NCI-H2196 treated with DMSO at 0.1 percent for 48 hours (cell line): ENCODE measurements around the gene ENOX1.

Experiments
- DNase-seq: peaks from one replicate; lab custom pipeline; 2025; ENCODE audit not compliant: unreplicated experiment; lab: John Stamatoyannopoulos, UW

The ENOX1 gene

DNA sequence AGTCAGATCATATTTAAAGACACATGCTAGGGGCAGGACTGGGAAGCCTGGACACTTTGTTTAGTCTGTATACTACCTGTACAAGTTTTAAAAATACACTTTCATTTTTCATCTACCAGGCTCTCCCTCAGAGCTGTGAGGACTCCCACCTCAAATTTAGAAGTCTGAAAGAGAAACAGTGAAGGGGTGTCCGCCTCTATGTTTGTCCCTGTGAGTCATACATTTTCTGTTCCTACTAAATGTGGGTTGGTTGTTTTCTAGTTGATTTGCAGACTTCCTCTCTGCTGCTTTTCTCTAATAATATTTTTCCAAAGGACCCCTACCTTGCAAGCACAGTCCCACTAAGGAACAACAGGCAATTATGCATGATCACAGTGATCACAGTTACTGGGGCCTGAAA lies 110.5 kb downstream of the ENOX1 start:
- DNase-seq, result no peak

DNA sequence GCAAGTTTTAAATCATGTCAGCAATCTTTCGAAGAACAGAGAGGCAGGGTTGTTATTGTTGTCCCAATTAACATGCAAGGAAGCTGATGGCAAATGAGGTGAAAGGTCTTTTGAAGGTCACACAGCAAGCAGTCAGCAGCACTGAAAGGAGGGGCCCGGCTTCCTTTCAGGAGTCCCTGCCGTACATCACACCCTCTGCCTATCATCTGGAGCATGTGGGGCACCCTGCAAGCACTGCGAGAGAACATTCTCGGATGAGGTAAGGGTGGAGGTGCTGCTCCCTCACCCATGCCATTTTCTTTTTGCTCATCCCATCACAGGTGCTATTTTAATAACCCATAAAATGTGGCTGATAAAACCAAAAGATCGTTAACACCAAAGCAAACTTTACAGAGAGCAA lies 111.2 kb downstream of the ENOX1 start:
- DNase-seq, result no peak

DNA sequence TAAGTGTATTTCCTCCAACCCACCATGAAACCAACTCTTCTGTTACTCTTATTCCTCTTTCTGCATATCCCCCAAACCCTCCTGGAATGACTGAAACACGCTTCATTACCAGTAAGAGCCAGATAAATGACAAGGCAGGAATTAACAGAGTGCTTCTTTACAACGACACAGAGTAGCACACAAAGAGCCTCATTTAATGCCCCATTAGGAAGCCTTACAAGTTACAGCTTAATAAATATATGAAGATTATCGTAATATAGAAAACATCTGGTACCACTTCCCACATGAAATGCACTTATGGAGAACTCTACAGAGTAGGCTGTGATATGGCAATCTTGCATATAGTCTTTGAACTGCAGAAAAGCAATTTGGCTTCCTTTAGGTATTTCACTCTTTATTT lies 116.8 kb downstream of the ENOX1 start:
- no peak for DNase-seq

DNA sequence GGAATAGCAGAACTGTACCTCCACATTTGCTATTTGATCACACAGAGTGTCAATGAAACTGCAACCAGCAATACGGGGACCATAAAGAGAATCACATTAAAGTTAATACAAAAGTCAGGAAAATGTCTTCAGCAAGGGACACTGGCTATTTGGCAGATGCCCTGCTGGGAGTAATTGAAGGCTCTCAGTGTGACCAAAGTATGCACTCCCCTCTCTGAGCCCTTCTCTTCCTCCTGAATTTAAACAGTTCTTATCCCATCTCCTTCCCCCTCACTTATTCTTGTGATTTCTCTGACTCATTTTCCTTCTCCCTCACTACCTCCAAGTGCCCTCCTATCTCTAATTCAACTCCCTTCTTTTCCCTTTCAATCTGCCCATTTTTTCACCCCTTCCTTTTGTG lies 117.7 kb downstream of the ENOX1 start:
- no peak for DNase-seq

DNA sequence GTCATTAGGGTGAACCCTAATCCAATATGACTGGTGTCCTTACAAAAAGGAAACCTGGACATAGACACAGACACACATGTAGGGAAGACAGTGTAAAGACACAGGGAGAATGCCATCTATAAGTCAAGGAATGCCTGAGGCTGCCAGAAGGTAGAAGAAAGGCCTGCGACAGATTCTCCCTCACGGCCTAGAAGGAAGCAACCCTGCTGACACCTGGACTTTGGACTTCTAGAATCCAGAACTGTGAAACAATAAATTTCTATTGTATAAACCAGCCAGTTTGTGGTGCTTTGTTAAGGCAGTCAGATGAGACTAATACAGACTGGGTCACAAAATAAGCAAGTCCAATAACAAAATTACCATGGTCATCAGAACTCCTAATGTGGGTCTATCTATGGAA lies 120.4 kb downstream of the ENOX1 start:
- no peak for DNase-seq

DNA sequence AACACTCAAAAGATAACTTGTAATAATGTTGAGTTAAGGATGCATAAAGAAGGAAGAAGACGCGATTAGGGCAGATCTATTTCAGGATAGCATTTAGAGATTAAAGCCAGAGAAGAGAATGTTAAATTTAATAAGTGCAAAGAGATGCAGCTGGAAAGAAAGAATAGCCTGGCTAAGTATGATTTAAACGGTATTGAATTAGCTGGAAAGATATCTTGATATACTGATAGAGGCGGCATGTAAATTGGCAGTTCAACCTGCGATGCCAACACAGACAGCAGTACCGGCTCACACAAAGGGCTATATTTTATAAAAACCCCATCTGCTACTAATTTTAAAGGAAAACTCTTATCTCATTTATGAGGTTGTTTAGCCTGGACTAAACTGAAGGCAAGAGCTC lies 121.4 kb downstream of the ENOX1 start:
- no peak for DNase-seq

DNA sequence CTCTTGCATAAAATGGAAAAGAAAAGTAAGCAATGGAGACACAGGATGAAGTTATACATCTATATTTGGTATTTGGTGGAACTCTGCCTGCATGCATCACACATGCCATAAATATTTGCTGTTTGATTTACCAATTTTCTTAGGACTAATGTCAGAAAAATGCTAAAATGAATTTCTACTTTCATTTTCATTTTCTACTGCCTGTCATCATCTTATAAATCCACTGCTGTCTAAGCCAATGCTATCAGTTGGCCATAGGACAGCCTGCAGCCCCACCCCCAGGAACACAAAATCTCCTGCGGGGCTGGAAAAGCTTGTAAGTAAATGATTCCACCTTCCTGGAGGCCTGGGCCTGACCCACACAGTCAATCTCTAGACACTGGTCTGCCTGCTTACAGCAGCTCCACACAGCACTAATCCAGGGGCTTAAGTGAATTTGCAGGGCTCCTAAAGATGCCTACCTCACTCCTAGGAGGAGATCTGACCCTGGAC lies 122.0 kb downstream of the ENOX1 start:
- DNase-seq, result no peak

DNA sequence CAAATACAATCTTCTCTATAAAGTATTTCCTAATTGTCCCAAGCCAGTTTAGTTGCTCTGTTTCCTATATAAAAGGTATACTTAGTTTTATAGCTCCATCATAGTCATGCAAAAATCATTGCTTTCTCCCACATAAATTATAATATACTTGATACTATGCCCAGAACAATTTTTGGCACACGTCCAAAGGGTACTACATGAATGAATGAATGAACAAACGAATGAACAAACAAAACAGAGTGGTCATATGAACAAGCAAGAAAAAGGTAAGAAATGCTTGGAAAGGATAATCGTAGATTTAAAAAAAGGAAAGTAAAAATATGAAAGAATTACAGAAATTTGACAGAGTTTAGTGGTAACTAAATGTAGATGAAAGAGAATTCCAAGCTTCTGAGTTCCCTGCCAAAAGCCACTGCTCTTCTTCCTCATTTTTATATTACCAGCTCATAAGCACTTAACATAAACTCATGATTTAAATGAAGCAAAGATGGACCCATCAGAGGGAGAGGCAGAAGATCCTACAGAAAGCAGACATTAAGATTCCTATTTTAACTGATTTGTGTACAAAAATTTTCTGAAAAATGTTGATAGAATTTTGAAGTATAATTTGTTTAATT lies 123.2 kb downstream of the ENOX1 start:
- DNase-seq, result no peak

DNA sequence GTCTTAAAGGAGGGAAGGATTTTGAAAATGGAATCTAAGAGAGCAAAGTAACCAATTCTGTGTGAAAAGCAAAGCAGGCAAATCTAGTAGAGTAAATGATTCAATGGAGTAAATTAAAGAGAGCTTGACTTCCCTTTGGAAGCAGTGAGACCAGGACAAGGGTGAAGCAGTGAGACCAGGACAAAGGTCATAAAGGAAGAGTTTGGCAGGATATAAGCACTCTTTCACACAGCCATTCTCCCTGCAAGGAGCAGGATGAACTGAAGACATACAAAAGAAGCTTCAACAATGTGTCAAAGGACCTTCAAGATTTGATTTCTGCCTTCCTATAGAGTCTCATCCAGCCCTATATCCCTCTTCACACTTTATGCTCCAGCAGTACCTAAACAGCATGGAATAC lies 123.8 kb downstream of the ENOX1 start:
- DNase-seq, result no peak

DNA sequence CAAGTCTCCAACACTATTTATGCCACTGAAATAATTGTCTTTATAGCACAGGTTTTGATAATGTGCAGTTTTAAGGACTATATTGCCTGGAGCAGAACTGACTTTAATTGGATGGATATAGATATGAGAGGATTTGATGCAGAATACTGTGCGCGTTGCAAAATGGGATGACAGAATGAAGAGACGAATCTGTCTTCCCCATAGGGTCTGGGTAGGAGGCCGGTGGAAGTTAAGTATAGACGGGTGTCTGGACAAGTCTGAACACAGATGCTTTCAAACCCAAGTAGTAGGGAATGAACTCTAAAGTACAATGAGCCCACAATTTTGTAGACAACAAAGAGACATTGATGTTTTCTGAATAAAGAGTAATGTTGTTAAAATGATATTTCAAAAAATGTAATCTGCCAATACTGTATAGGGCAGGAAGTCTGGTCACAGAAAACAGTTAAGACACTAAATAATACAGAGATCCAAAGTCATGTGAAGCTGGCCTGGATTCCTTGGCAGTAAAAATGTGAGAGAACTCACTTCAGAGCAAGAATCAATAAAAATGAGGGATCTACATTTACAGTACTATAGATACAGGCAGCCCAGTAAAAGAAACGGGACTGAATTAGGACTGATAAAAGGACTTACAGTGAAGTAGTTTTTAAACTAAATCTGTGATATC lies 125.5 kb downstream of the ENOX1 start:
- DNase-seq, result no peak

DNA sequence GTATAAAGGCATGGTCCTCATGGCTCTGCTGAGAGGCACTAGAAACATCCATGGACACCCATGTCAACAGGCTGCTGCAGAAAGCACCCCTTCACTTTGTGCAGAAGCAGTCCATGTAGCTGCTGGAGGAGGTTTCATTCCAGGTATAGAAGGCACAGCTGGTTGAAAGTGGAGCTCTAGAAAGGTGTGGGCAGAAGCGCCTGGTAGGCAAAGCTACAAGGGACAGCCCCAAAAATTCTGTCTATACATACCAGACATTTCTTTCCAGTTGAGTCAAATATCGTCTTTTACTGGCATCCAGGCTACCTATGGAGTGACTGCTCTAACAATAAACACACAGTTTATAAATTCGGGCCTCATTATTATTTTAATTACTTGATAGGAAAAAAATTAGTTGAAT lies 129.3 kb downstream of the ENOX1 start:
- no peak for DNase-seq

DNA sequence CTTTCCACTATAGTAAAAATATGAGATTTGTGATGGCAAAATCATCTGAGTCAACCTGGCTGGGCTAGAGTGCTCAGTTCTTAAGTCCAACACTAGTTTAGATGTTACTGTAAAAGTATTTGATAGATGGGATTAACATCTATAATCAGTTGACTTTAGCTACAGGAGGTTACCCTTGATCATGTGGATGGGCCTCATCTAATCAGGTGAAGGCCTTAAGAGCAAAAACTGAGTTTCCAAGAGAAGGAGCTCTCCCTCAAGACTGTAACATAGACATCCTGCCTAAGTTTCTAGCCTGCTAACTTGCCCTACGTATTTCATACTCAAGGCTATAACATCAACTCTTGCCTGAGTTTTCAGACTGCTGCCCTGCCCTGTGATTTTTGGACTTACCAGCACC lies 132.8 kb downstream of the ENOX1 start:
- no peak for DNase-seq

DNA sequence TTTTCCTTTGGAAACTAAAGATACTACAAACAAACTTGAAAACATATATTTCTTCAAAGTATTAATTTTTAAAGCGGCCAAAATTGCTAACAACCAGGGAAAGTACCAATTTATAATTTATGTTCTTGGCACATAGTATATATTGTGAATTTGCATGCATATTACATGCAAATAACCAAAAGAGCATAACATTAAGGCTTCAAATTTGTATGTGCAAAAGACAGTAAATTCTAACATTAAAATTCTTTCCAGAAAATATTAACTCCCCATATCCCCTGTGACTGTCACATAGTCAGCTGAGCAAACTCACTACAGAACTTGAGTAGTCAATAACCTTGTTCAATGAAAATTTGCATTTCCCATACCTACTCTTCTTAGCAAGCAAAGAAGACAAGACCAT lies 133.4 kb downstream of the ENOX1 start:
- no peak for DNase-seq

DNA sequence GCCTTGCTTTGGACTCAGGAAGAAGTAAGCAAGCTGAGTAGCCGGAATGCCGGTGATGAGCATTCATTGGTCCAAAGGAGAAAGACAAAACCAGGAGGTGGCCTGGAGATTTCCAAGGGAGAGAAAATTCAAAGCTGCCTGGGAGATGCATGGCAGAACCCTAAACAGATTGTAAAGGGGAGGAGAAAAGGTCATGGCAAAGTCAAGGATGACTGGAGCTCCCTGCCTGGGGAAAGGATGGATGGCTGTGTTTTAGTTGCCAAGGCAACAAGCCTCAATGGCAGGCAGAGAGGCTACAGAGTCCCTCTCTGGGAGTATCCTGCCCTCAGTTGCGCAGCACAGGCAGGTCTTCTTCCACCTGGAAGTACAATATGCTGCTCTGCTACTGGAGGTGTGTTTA lies 134.0 kb downstream of the ENOX1 start:
- DNase-seq, result no peak

DNA sequence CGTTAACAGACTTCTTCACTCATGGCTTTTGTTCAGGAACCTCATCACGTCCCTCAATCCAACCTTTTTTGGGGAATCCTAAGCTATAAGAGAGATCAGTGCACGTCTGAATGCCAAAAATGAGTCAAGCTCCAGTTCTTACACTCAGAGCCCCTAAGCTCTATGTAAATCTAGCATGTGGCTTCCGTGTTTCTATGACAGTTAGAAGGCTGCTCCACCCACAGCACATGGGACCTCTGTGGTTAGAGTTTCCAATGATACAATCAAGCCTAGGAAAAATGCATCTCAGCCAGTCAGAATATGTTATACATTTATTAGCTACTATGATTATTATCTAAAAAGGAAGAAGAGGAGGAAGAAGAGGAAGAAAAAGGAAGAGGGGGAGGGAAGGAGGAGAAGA lies 135.9 kb downstream of the ENOX1 start:
- no peak for DNase-seq

DNA sequence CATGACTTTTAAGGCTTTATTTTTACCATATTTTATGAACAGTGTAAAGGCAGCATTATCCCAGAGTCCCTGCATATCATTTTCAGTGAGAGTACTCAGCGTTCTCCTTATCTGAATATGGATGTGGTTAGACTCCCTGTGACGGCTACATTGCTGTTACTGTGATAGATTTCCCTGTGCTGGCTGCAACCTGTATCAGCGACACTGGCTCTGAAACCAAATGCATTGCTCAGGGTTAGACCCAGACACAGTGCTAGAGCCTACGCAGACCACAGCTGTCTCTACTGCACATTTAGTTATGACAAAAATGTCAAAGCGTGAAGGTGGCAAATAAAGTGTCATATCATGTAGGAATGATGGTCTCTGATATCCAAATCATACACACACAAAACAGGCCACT lies 138.0 kb downstream of the ENOX1 start:
- no peak for DNase-seq

DNA sequence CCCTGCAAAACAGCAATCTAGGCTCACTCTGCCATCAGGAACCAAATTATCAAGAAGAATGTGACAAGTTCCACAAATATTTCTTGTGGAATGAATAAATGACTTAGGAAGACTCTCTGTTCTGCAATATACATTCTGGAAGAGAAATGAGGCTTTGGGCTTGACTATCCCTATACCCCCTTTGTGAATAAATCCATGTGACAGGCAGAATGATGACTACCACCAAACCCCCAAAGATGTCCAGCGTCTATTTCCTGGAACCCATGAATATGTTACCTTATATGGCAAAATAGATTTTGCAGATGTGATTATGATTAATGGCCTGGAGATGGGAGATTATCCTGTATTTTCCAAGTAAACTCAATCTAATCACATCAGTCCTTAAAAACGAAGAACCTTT lies 139.3 kb downstream of the ENOX1 start:
- no peak for DNase-seq

DNA sequence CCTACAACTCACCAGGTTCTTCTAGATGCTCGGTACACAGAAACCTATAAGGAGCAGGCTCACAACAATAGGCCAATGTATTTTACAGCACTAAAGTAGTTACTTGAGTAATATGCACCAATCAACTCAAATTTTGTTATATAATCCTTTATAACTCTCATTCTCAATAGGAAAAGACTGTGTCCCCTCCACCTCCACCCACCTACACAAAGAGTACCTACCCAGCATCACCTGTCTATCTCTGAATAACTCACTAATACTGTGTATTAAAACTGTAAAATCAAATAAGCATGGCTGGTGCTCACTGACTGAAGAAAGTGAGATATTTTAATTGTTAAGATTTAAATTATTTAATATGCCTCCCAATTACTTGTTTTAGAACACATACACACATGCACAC lies 146.3 kb downstream of the ENOX1 start:
- DNase-seq, result no peak

DNA sequence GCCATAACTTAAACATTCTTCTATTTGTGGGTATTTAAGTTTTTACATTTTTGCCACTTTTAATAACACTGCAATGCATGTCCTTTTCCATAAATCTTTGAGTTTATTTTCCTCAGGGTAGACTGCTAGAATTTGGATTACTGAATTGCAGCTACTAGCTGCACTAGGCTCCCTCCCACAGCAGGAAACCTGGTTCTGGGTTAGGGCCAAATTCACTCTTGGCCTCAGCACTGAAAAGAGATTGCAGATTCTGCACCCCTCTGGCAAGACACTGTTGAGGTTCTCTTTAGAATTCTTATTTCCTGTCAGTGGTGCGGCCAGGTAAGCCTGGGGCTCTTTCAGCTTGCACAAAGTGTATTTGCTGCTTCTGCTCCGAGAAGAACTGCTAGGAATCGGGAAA lies 155.7 kb downstream of the ENOX1 start:
- DNase-seq, result no peak

DNA sequence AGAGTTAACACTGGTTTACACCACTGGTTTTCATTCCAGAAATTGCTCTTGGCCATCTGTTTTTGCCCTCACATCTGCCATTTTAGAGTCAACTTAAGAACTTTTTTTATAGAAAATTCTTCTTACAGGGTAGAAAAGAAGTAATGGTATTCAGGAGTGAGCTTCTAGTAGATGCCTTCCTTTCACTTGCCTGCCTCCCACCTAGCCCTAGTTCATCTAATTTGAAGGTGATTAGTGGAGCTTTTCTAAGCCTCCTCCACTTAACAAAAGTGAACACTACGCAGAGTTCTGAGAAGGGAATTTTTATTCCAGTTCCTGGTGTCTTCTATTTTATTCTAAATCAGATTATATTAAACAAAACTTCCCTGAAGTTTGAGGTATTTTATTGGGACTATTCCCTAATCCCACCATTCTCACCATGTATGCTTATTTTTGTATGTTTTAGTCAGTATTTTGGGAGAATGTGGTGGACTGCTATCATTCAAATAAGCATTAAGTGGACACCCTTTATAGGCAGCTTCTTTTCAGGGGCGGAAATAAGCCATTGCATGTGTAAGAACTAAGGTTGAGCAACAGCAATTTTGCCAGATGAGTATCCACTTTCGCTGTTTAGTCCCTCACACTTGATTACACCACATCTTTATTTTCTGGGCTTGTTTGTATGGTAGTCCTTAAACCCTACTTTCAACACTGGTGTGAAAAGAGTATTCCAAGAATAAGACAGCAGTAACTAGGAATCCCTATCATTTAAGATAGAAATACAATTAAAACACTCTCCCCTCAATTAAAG lies 156.9 kb downstream of the ENOX1 start:
- DNase-seq, result no peak

DNA sequence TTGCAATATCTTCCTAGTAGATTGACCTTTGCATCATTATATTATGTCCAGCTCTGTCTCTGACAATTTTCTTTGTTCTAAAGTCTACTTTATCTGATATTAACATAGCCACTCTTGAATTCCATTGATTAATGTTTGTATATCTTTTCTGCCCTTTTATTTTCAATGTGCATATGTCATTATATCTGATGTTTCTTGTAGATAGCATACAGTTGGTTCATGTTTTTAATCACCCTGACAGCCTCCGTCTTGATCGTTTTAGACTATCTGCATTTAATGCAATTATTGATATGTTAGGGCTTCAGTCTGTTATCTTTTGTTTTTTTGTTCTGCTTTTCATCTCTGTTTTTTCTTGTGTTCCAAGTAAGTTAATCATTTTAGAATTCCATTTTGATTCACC lies 159.8 kb downstream of the ENOX1 start:
- DNase-seq, result no peak

DNA sequence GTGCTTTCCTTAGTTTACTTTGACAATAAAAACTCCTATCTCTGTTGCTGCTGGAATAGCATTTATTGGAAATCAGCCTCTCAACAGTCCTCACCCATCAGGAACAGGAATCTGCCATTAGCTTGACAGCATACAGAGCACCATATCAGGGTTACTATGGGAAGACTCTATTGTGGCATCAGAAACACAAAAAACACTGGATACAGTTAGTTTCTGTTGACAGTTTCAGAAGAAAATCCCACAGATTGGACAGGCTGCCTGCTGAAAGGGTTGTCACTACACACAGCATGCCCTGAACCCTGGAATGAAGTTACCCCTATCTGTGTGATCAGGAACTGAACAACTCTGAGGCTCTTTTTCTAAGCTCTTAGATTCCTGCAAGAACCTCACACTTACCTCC lies 172.7 kb downstream of the ENOX1 start:
- no peak for DNase-seq
